Measurements from ENCODE around the gene IKZF3.
A peak's percentile ranks its signal among the peaks of the same experiment; 100 is the strongest.

IKZF3 gene

GRCh38 chr17:39804839-39805238 lies 59.3 kb downstream of the IKZF3 start:
- no peak for DNase-seq (ENCODE audit: low read depth)
- no peak for TF ChIP-seq CTCF (IDR thresholded peaks at IDR 0.05; ENCODE audit: insufficient read depth, low read depth, low read length, missing control alignments)
- no peak overlapping the region for H3K4me3 ChIP-seq (ENCODE audit: low read length)

GRCh38 chr17:39801055-39801454 lies 63.1 kb downstream of the IKZF3 start:
- TF ChIP-seq CTCF (IDR thresholded peaks at IDR 0.05; ENCODE audit: insufficient read depth, low read depth, low read length, missing control alignments): no peak

GRCh38 chr17:39800540-39800939 lies 63.6 kb downstream of the IKZF3 start:
- peak; percentile 30 for DNase-seq (ENCODE audit: low read depth)
- H3K4me3 ChIP-seq (ENCODE audit: low read length): no peak overlapping the region
- TF ChIP-seq CTCF (IDR thresholded peaks at IDR 0.05; ENCODE audit: insufficient read depth, low read depth, low read length, missing control alignments): no peak

More at GRCh38 chr17:39801055-39801454, 63.1 kb downstream of the IKZF3 start:
- no peak overlapping the region for H3K4me3 ChIP-seq (ENCODE audit: low read length)
- no peak for DNase-seq (ENCODE audit: low read depth)

- H3K4me3 ChIP-seq (ENCODE audit: low read length): no peak overlapping the region
- TF ChIP-seq CTCF (IDR thresholded peaks at IDR 0.05; ENCODE audit: insufficient read depth, low read depth, low read length, missing control alignments): no peak
- DNase-seq (ENCODE audit: low read depth): no peak
Measured at GRCh38 chr17:39799395-39799794, 64.7 kb downstream of the IKZF3 start.

- no peak for DNase-seq (ENCODE audit: low read depth)
- H3K4me3 ChIP-seq (ENCODE audit: low read length): no peak overlapping the region
- TF ChIP-seq CTCF (IDR thresholded peaks at IDR 0.05; ENCODE audit: insufficient read depth, low read depth, low read length, missing control alignments): no peak
Measured at GRCh38 chr17:39794249-39794970, 69.7 kb downstream of the IKZF3 start.

GRCh38 chr17:39793301-39793872 lies 70.7 kb downstream of the IKZF3 start:
- no peak for DNase-seq (ENCODE audit: low read depth)
- no peak overlapping the region for H3K4me3 ChIP-seq (ENCODE audit: low read length)
- TF ChIP-seq CTCF (IDR thresholded peaks at IDR 0.05; ENCODE audit: insufficient read depth, low read depth, low read length, missing control alignments): no peak

All from epithelial cell of esophagus (primary cell).